Heart right ventricle (tissue), 16 donors: ENCODE results near the gene ADAM12. TPM values are rescaled to one million over a fixed set of nuclear protein-coding genes. Genes with fewer than 3 reads are reported as not detected.

Source experiments
- ATAC-seq, 8 donors: fragments of 200-7000 bp; cut with Tn5 transposase; one replicate each; pipeline ENCODE4 v1.9.1; 2020; ENCODE audit warnings: mild to moderate bottlenecking in 8 of 8, moderate library complexity in 8 of 8, moderate number of reproducible peaks in 1 of 8
- DNase-seq, 2 donors: peaks; one replicate each; pipeline ENCODE4 v3.0.0-alpha.2; 2020
- H3K27ac ChIP-seq, 10 donors: fragments of 200-600 bp; sonication (generic) in 2 of 10; one replicate each; pipeline versions ENCODE4 v1.5.0 to v1.8.0; 2020 to 2022; ENCODE audit warnings: mild to moderate bottlenecking in 3 of 10
- H3K27me3 ChIP-seq, 7 donors: fragments of 200-600 bp; one replicate each; pipeline ENCODE4 v1.8.0; 2021 to 2022; ENCODE audit warnings: mild to moderate bottlenecking in 2 of 7
- H3K36me3 ChIP-seq, 9 donors: fragments of 200-600 bp; sonication (generic) in 1 of 9; one replicate each; pipeline versions ENCODE4 v1.5.0 to v1.8.0; 2020 to 2022; ENCODE audit warnings: mild to moderate bottlenecking in 2 of 9
- H3K4me1 ChIP-seq, 9 donors: fragments of 200-600 bp; sonication (generic) in 1 of 9; one replicate each; pipeline versions ENCODE4 v1.5.0 to v1.8.0; 2020 to 2022; ENCODE audit warnings: mild to moderate bottlenecking in 4 of 9
- H3K4me3 ChIP-seq, 10 donors: fragments of 200-600 bp; sonication (generic) in 2 of 10; one replicate each; pipeline versions ENCODE4 v1.5.0 to v1.8.0; 2020 to 2022; ENCODE audit warnings: mild to moderate bottlenecking in 7 of 10, moderate library complexity in 2 of 10
- H3K9me3 ChIP-seq, 11 donors: fragments of 200-600 bp in 10 of 11; sonication (generic) in 2 of 11; one replicate each; pipeline versions ENCODE4 v1.5.0 to v1.8.0; 2013 to 2022; ENCODE audit warnings: mild to moderate bottlenecking in 2 of 11, control low read depth in 1 of 11, moderate library complexity in 1 of 11
- CTCF ChIP-seq, 9 donors: fragments of 200-600 bp; sonication (generic) in 2 of 9; IDR thresholded peaks; one replicate each; pipeline versions ENCODE4 v1.5.0 to v1.8.0; 2021 to 2022; ENCODE audit warnings: antibody characterized with exemption in 9 of 9, mild to moderate bottlenecking in 5 of 9, moderate library complexity in 1 of 9
- WGBS, 2 donors: extraction: QIAGEN DNeasy Blood & Tissue Kit; methylation state at CpG; one replicate each; pipeline ENCODE4 v1.1.7; 2013; ENCODE audit warnings: inconsistent platforms in 1 of 2; 5-methylcytosine and 5-hydroxymethylcytosine counted together
- intact Hi-C, 10 donors: fragments of 100-400 bp; cut with DNase I; formaldehyde crosslinking; loops; one replicate each; pipeline versions ENCODE4 v1.11.1 to v1.14.2; 2022
- polyA plus RNA-seq, 2 donors: library from polyadenylated mRNA; stranded (reverse); fragments of 200-250 nt; gene quantifications; one replicate each; pipeline ENCODE4 v1.2.3, GENCODE V29; 2013
- total RNA-seq, 10 donors: library from RNA; stranded (reverse); fragmentation: NEBNext Ultra II Directional in 3 of 10; extraction: Animal tissue kit (Norgen Biotek cat#: 25700) in 3 of 10; gene quantifications; one replicate each; pipeline versions ENCODE4 v1.2.1 to v1.2.4, GENCODE V29; 2021 to 2023
- donor health status: Arrhythmogenic right ventricular cardiomyopathy.
- donor health status: ischemic (EF 13 %, LVEDD 7.1; RV severe dilation, severe dysfunction).
- donor health status: healthy with polysubstance abuse.
- donor health status: DM: no; HTN: yes; CAD: no.
- donor health status: DM: no; HTN: no; CAD: no.
- donor health status: ischemic (EF 25% LVEDD 6.9; RV normal size, moderate dysfunction).
- donor health status: ischemic (EF 25% LVEDD 5.7; RV mildly dilated, moderate dysfunction).
- donor health status: healthy.
- donor health status: DM: yes; HTN: yes; CAD: no.
- donor health status: Ischemic cardiomyopathy.
- donor health status: ischemic (EF 35%, LVEDD 5.7; RV mildly dilated, moderate dysfunction).
- donor health status: nonischemic (EF 11% LVEDD 7.7; RV severe dilation, severe dysfunction).
- donor health status: DM: yes; HTN: yes; CAD: no.
- donor health status: PGD.
- donor health status: ischemic (EF 29% LVEDD 5.4; RV normal size, mild dysfunction).
- donor health status: nonischemic (EF 23%, LVEDD 6.1; RV moderate dilation, normal function).

The ADAM12 gene
- total and polyA plus RNA-seq, 12 donors, result 0.07 to 6.9 (median 0.47) TPM

GRCh38 chr10:126006264-126006663, 382.0 kb downstream of the ADAM12 start:
- 76 to 77% methylated on average over 5 of the region's 5 CpGs for WGBS, 2 donors
- no peak for DNase-seq
- TF ChIP-seq CTCF (IDR thresholded peaks at IDR 0.05), result no peak
- Histone ChIP-seq H3K9me3 (peaks cover 0 to 9% (median 0%) of the 10 kb centered on the region in 11 donors), H3K4me3 (no peak overlapping the region), H3K4me1 (no peaks in the 10 kb centered on the region), H3K36me3 (no peaks in the 10 kb centered on the region), H3K27ac (no peak overlapping the region), H3K27me3 (no peaks in the 10 kb centered on the region)
- intact Hi-C loops, result no loop called here
- no peak for ATAC-seq

- H3K27ac ChIP-seq, result no peak overlapping the region
- no peaks in the 10 kb centered on the region for H3K27me3 ChIP-seq
- H3K4me1 ChIP-seq, result no peaks in the 10 kb centered on the region
- H3K4me3 ChIP-seq, result no peak overlapping the region
- no peak for TF ChIP-seq CTCF (IDR thresholded peaks at IDR 0.05)
- 84 to 85% methylated on average over 8 of the region's 8 CpGs for WGBS, 2 donors
- H3K9me3 ChIP-seq, result no peaks in the 10 kb centered on the region
- intact Hi-C loops, result no loop called here
- DNase-seq (no peak), ATAC-seq (no peak)
- H3K36me3 ChIP-seq, result no peaks in the 10 kb centered on the region
Measured at GRCh38 chr10:126004752-126005151, 383.5 kb downstream of the ADAM12 start.

GRCh38 chr10:126001576-126001975, 386.7 kb downstream of the ADAM12 start:
- 49 to 52% methylated on average over 2 of the region's 2 CpGs for WGBS, 2 donors
- Histone ChIP-seq H3K27me3 (no peaks in the 10 kb centered on the region), H3K27ac (no peak overlapping the region), H3K9me3 (no peaks in the 10 kb centered on the region), H3K4me1 (no peaks in the 10 kb centered on the region), H3K36me3 (no peaks in the 10 kb centered on the region), H3K4me3 (no peak overlapping the region)
- DNase-seq (no peak), ATAC-seq (peak in 2 of 8 donors; percentile 34 to 47)
- TF ChIP-seq CTCF (IDR thresholded peaks at IDR 0.05), result no peak
- intact Hi-C loops, result no loop called here

- intact Hi-C loops, result no loop called here
- 71 to 76% methylated on average over 3 of the region's 3 CpGs for WGBS, 2 donors
- H3K27ac ChIP-seq, result no peak overlapping the region
Measured at GRCh38 chr10:125999694-126000093, 388.6 kb downstream of the ADAM12 start.

More at GRCh38 chr10:125999694-126000093, 388.6 kb downstream of the ADAM12 start:
- ATAC-seq, result no peak
- H3K4me1 ChIP-seq, result no peaks in the 10 kb centered on the region
- no peaks in the 10 kb centered on the region for H3K9me3 ChIP-seq
- DNase-seq, result no peak
- no peaks in the 10 kb centered on the region for H3K27me3 ChIP-seq
- no peak for TF ChIP-seq CTCF (IDR thresholded peaks at IDR 0.05)
- no peaks in the 10 kb centered on the region for H3K36me3 ChIP-seq
- no peak overlapping the region for H3K4me3 ChIP-seq
